ENCODE results near the gene ABLIM2.

The ABLIM2 gene

DNA sequence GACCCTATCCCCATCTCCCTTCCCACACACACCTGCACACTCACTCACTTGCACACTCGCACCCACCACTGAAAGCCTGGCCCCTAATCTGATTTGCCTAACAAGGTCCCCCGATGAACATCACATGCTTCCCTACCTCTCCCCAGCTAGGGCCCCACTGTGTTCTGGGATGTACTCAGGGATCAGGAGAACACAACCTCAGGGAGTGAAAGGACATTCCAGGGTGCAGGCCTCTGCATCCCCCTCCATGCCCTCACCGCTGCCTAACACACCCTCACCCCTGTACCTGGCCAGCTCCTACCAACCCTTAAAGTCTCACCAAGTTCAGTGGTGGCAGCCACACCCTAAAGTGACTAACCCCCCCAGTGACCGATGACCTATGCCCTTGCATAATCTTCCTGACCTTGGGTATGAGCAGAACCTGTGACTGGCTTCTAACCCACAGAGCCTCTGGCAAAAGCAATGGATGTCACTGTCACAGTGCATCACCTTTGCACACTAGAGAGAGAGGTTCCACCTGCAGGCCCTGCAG, 216.6 kb downstream of the ABLIM2 start:
- H3K79me2 ChIP-seq (ENCODE audit: control insufficient read depth, insufficient read depth, low read length, unreplicated experiment) = peaks cover 26% of the 10 kb centered on the region
- H3K4me3 ChIP-seq (ENCODE audit: low read depth, low read length) = no peak overlapping the region
- peaks cover 22% of the 10 kb centered on the region for H3K4me1 ChIP-seq (ENCODE audit: control insufficient read depth, insufficient read depth, low read length, unreplicated experiment)
- H3K27ac ChIP-seq (ENCODE audit: low read depth, low read length) = no peak overlapping the region
- H3K27me3 ChIP-seq (ENCODE audit: insufficient read depth, low read length) = no peaks in the 10 kb centered on the region
- no peaks in the 10 kb centered on the region for H3K36me3 ChIP-seq (ENCODE audit: insufficient read depth, low read length)
- no peak overlapping the region for H2AFZ ChIP-seq (ENCODE audit: low read length, unreplicated experiment)

DNA sequence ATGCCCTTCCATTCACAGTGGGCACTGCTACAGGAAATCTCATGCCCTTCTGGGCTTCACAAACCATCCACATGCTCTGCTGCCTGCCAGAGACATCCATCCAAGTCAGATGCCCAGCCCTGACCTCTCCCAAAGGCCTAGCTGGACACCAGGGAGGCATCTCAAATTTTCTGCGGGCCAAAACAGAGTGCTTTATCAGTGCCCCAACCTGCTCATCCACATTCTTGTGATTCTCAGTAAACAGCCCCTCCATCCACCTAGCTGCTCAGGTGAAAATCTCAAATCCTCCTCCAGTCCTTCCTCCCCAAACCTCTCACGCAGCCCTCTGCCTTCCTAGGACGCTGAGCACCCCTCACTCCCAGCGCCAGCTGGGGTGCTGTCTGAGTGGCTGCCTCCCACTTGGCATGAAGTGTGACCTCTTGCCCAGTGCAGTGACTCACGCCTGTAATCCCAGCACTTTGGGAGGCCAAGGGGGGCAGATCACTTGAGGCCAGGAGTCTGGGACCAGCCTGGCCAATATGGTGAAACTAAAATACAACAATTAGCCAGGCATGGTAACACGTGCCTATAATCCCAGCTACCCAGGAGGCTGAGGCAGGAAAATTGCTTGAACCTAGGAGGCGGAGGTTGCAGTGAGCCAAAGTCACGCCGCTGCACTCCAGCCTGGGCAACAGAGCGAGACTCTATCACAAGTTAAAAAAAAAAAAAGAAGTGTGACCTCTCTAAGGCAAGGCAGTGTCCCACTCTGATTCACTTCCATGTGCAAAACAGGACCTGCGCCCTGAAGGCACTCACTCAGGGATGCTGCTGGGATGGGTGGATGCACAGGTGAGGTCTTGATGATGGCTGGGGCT, 217.3 kb downstream of the ABLIM2 start:
- peaks cover 27% of the 10 kb centered on the region for H3K4me1 ChIP-seq (ENCODE audit: control insufficient read depth, insufficient read depth, low read length, unreplicated experiment)
- H3K27me3 ChIP-seq (ENCODE audit: insufficient read depth, low read length) = no peaks in the 10 kb centered on the region
- no peaks in the 10 kb centered on the region for H3K36me3 ChIP-seq (ENCODE audit: insufficient read depth, low read length)
- H3K27ac ChIP-seq (ENCODE audit: low read depth, low read length) = peak overlapping the region; percentile 38; the same call in 1 of the 2 replicates
- no peak overlapping the region for H2AFZ ChIP-seq (ENCODE audit: low read length, unreplicated experiment)
- peaks cover 32% of the 10 kb centered on the region for H3K79me2 ChIP-seq (ENCODE audit: control insufficient read depth, insufficient read depth, low read length, unreplicated experiment)
- no peak overlapping the region for H3K4me3 ChIP-seq (ENCODE audit: low read depth, low read length)

DNA sequence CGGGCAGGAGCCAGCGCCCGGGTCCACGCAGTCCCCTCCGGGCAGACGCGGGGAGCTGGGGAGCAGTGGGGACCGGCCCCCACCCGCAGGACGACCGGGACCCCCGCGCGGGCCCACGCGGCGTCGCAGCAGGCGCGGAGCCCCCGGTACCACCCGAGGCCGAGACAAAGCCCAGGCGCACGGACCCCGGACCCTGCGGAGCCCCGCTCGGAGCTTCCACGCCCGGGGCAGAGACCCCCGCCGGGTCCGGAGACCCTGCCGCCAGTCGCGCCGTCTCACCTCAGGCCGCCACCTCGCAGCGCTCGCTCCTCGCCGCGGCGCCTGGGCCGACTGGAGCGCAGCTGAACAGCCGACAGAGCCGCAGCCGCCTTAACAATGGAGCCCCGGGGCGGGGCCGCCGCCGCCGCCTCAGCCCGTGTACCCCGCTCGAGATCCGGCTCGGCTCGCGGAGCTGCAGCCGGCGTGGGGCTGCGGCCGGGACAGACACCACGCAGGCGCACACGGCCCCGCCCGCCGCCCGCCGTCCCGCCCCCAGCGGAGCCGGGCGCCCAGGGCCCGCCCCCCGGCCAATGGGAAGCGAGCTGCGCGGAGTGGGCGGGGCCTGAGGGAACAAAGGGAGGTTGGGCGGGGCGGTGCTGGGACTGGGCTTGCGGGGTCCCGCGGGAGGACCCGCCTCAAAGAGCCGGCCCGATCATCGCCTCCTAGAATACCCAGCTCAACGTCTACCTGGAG, 219.1 kb downstream of the ABLIM2 start, which contains the start of gene AFAP1:
AFAP1 (minus strand) TSS at position 485 of the 732 bp plus-strand sequence. CDS start 67,783 bp downstream, outside the sequence.
- H3K36me3 ChIP-seq (ENCODE audit: insufficient read depth, low read length) = no peaks in the 10 kb centered on the region
- H3K79me2 ChIP-seq (ENCODE audit: control insufficient read depth, insufficient read depth, low read length, unreplicated experiment) = peaks cover 50% of the 10 kb centered on the region
- peak within 1 kb of the TSS; percentile 79 for H2AFZ ChIP-seq (ENCODE audit: low read length, unreplicated experiment)
- peaks cover 42% of the 10 kb centered on the region for H3K4me1 ChIP-seq (ENCODE audit: control insufficient read depth, insufficient read depth, low read length, unreplicated experiment)
- peak within 1 kb of the TSS; percentile 52 for H3K27ac ChIP-seq (ENCODE audit: low read depth, low read length)
- no peaks in the 10 kb centered on the region for H3K27me3 ChIP-seq (ENCODE audit: insufficient read depth, low read length)
- peak within 1 kb of the TSS; percentile 83 for H3K4me3 ChIP-seq (ENCODE audit: low read depth, low read length)

DNA sequence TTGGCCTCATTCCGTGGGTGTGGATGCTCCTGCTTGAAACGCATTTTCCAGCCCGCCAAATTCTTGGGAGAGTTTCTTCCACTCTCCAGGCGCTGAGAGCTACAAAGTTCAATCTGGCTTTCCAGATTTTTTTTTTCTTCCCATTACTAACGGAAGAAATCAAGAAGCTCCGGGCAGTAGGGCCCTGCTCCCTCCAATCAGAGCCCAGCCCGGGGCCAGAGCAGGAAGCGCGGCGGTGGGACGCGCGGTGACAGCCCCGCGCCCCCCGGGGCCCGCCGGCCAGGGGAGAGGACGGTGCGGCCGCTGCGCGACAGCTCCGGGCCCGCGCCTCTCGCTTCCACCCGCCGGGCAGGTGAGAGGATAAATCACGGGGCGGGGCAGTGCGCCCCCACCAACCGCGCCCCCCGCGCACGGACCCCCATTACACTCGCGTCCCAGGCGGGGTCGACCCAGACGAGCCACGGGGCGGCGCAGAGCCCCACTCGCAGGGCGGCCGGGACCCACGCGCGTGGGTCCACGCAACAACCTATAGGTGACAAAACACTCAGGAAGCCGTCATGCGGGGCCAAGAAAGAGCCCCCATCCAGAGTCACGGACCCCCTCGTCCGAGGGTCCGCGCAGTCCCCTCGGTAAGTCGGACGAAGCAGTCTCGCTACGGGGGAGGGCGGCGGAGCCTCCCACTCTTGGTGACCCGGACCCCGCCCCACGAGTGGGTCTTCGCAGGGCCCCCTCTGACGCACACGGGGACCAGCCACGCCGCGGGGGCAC, 219.8 kb downstream of the ABLIM2 start:
- peaks cover 58% of the 10 kb centered on the region for H3K79me2 ChIP-seq (ENCODE audit: control insufficient read depth, insufficient read depth, low read length, unreplicated experiment)
- H3K27me3 ChIP-seq (ENCODE audit: insufficient read depth, low read length) = no peaks in the 10 kb centered on the region
- H3K4me1 ChIP-seq (ENCODE audit: control insufficient read depth, insufficient read depth, low read length, unreplicated experiment) = peaks cover 50% of the 10 kb centered on the region
- H3K27ac ChIP-seq (ENCODE audit: low read depth, low read length) = peak overlapping the region; percentile 52
- peaks cover 1% of the 10 kb centered on the region; the same call in 1 of the 2 replicates for H3K36me3 ChIP-seq (ENCODE audit: insufficient read depth, low read length)
- H2AFZ ChIP-seq (ENCODE audit: low read length, unreplicated experiment) = peak overlapping the region; percentile 14
- H3K4me3 ChIP-seq (ENCODE audit: low read depth, low read length) = peak overlapping the region; percentile 83

DNA sequence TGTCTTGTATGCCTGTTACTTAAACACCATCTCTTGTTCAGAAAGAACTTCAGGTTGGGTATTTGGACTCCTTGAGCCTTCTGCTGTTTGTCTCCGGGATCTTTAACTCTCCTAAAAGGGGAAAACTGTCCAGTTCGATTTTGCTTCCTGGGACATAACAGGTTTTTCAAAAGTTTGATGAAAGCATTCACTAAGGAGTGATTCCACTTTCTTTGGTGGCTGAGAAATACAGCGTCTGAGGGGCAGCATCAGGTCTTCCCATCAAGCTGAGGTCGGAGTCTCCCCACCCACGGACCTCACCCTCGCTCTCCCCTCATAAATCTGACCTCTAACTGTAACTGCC, 220.4 kb downstream of the ABLIM2 start:
- Histone ChIP-seq H3K4me3 (ENCODE audit: low read depth, low read length) (peak overlapping the region; percentile 83), H3K27me3 (ENCODE audit: insufficient read depth, low read length) (no peaks in the 10 kb centered on the region), H3K4me1 (ENCODE audit: control insufficient read depth, insufficient read depth, low read length, unreplicated experiment) (peaks cover 52% of the 10 kb centered on the region), H2AFZ (ENCODE audit: low read length, unreplicated experiment) (peak overlapping the region; percentile 14), H3K36me3 (ENCODE audit: insufficient read depth, low read length) (peaks cover 5% of the 10 kb centered on the region; the same call in 1 of the 2 replicates), H3K79me2 (ENCODE audit: control insufficient read depth, insufficient read depth, low read length, unreplicated experiment) (peaks cover 63% of the 10 kb centered on the region), H3K27ac (ENCODE audit: low read depth, low read length) (peak overlapping the region; percentile 52)

DNA sequence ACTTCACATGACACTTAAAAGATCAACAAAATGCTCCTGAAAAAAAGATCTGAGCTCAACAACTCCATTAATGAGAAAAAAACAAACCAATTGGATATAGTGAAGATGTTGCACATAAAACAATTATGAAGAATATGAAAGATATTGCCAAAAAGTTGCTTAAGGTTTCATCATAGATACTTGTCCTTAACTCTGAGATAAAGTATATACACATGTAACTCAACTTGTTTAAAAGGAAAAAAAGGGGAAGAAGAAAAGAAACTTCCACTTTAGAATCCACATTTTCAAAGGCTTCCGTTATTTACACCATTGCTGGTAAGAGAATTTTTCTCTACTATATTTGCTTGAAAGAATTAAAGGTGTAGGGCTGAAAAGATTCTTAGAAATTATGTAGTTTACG, 221.6 kb downstream of the ABLIM2 start:
- H3K4me1 ChIP-seq (ENCODE audit: control insufficient read depth, insufficient read depth, low read length, unreplicated experiment) = peaks cover 47% of the 10 kb centered on the region
- H3K79me2 ChIP-seq (ENCODE audit: control insufficient read depth, insufficient read depth, low read length, unreplicated experiment) = peaks cover 75% of the 10 kb centered on the region
- H2AFZ ChIP-seq (ENCODE audit: low read length, unreplicated experiment) = peak overlapping the region; percentile 16
- no peaks in the 10 kb centered on the region for H3K27me3 ChIP-seq (ENCODE audit: insufficient read depth, low read length)
- peak overlapping the region; percentile 61 for H3K27ac ChIP-seq (ENCODE audit: low read depth, low read length)
- peak overlapping the region; percentile 83 for H3K4me3 ChIP-seq (ENCODE audit: low read depth, low read length)
- H3K36me3 ChIP-seq (ENCODE audit: insufficient read depth, low read length) = peaks cover 5% of the 10 kb centered on the region; the same call in 1 of the 2 replicates

DNA sequence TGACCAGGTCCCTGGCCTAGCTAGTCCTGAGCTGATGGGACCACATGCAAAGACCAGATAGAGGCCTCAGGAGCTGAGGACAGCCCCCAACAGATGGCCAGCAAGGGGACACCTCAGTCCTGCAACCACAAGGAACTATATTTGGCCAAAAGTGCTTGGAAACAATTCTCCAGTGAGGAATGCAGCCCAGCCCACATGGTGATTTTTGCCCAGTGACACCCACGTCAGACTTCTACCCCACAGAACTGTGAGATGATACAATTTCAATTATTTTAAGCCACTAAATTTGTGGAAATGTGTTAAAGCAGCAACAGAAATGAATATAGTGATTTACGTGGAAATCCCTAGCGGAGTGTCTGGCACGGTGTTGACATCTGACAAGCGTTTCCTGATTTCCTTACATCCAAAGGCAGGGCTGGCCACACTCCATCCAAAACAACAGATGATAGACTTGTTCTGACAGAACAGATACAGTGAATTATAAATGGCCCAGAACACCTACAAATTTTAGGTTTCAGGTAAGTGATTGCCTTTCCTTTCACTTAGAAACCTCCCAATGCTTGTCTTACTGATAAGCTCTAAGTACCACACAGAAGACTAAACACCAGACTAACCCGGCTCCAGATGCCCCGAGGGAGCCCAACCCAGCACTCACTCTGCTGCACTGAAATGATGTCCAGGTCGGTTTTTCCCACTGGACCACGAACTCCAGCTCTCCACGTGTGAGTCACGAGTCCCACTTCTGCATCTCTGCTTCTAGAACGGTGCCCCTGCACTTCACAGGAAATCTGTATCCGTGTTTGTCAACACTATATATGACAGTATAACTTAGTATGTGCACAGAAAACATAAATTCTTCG, 224.7 kb downstream of the ABLIM2 start:
- Histone ChIP-seq H3K27ac (ENCODE audit: low read depth, low read length) (no peak overlapping the region), H3K36me3 (ENCODE audit: insufficient read depth, low read length) (peaks cover 5% of the 10 kb centered on the region; the same call in 1 of the 2 replicates), H3K4me3 (ENCODE audit: low read depth, low read length) (no peak overlapping the region), H2AFZ (ENCODE audit: low read length, unreplicated experiment) (no peak overlapping the region), H3K27me3 (ENCODE audit: insufficient read depth, low read length) (no peaks in the 10 kb centered on the region), H3K4me1 (ENCODE audit: control insufficient read depth, insufficient read depth, low read length, unreplicated experiment) (peaks cover 44% of the 10 kb centered on the region), H3K79me2 (ENCODE audit: control insufficient read depth, insufficient read depth, low read length, unreplicated experiment) (peaks cover 99% of the 10 kb centered on the region)

DNA sequence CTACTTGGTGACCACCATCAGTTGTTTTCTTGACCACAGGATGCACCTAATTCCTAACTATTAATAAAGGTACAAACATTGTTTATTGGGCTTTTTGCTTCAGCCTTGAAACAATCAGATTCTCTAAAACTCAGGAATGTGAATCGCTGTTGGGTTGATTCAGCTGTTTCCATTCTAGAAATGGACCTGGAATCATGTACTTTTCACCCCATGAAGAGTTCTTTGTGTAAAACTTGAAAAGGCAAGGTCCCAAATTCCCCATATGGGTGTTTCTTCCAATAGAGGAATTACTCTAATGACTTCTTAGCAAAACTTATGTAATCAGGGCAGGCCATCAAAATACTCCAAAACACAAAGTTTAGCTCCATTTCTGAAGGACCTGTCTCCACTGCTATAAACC, 226.3 kb downstream of the ABLIM2 start:
- H3K4me1 ChIP-seq (ENCODE audit: control insufficient read depth, insufficient read depth, low read length, unreplicated experiment) = peaks cover 44% of the 10 kb centered on the region
- peaks cover 5% of the 10 kb centered on the region; the same call in 1 of the 2 replicates for H3K36me3 ChIP-seq (ENCODE audit: insufficient read depth, low read length)
- no peak overlapping the region for H2AFZ ChIP-seq (ENCODE audit: low read length, unreplicated experiment)
- H3K4me3 ChIP-seq (ENCODE audit: low read depth, low read length) = no peak overlapping the region
- H3K27me3 ChIP-seq (ENCODE audit: insufficient read depth, low read length) = no peaks in the 10 kb centered on the region
- peaks cover 98% of the 10 kb centered on the region for H3K79me2 ChIP-seq (ENCODE audit: control insufficient read depth, insufficient read depth, low read length, unreplicated experiment)
- no peak overlapping the region for H3K27ac ChIP-seq (ENCODE audit: low read depth, low read length)

DNA sequence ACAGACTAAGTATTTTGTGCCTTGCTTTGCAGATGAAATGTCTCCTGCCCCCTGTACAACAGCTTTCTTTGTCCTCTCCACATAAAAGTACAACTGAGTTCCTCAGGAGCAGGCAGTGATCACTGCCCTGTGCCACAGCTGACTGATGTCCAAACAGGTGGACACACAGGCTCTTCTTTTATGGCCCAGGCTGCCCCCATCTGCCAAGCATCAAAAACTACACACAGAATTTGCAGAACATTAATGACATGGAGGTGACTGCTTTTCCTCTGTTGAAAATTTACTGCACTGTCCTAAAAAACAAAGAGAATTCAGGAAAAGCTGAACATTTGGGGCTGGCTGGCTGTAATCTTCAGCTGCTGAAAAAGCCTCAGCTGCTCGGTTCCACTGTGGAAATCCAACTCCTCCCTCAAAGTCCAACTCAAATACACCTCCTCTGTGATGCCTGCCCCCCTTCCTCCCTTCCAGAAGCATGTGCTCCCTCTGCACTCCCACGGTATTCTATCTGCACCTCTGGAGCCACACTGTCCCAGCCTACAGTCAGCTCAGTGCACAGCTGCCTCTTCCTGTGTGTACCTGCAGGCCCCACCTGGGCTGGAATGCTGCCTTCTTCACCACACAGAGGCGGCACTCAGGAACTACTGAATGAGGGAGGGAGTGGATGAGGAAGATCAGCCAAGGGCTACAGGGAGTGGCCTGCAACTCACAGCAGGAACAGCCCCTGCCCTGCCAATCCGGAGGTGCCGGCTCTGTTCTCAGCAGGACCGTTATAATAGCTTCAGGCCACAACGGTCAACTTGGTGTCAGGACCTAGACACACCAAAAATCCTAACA, 229.3 kb downstream of the ABLIM2 start:
- Histone ChIP-seq H3K4me1 (ENCODE audit: control insufficient read depth, insufficient read depth, low read length, unreplicated experiment) (peaks cover 31% of the 10 kb centered on the region), H3K27ac (ENCODE audit: low read depth, low read length) (no peak overlapping the region), H3K79me2 (ENCODE audit: control insufficient read depth, insufficient read depth, low read length, unreplicated experiment) (peaks cover 98% of the 10 kb centered on the region)

More for the DNA sequence above, 229.3 kb downstream of the ABLIM2 start:
- Histone ChIP-seq H2AFZ (ENCODE audit: low read length, unreplicated experiment) (no peak overlapping the region), H3K36me3 (ENCODE audit: insufficient read depth, low read length) (peaks cover 7% of the 10 kb centered on the region), H3K4me3 (ENCODE audit: low read depth, low read length) (no peak overlapping the region), H3K27me3 (ENCODE audit: insufficient read depth, low read length) (no peaks in the 10 kb centered on the region)

Measured in ACC112 (cell line).